K562 (cell line): Measurements from ENCODE around the gene NUMB. TPM values are rescaled to one million over a fixed set of nuclear protein-coding genes. Genes with fewer than 3 reads are reported as not detected.

Experiments used
- ATAC-seq: fragments of 200-7000 bp; cut with Tn5 transposase; 3 replicates; pipeline ENCODE4 v1.9.1; 2020; ENCODE audit warnings: moderate library complexity
- BruUV-seq: library from RNA; stranded (reverse); fragments of 400-500 nt; replicated peaks from 2 replicates; lab custom pipeline; 2021; lab: Mats Ljungman, UMichigan
- CTCF ChIA-PET: fragments of 300-600 bp; formaldehyde crosslinking; extraction: SDS; loops from one replicate; lab custom pipeline; 2021; ENCODE audit warnings: low intra/inter-chr PET ratio; lab: Yijun Ruan, JAX
- POLR2A ChIA-PET: fragments of 300-600, 350-650 bp; sonication (Branson Sonifier 250); formaldehyde crosslinking; extraction: SDS; loops from one replicate; lab custom pipeline; 2021; ENCODE audit warnings: antibody characterized with exemption, inconsistent platforms; lab: Yijun Ruan, JAX
- DNase-seq, 4 experiments: peaks; one replicate each; pipeline versions ENCODE4 v3.0.0 to v3.0.0-alpha.2; 2011 to 2018; ENCODE audit warnings: low spot score in 3 of 4, mixed read lengths in 3 of 4; ENCODE audit errors: extremely low read depth in 1 of 4
- FAIRE-seq: peaks from 2 replicates; lab custom pipeline; 2011; peaks lifted over from hg19 to GRCh38; lab: Jason Lieb, UNC
- H2AFZ ChIP-seq: 2 replicates; pipeline ENCODE4 v1.6.0; 2011; ENCODE audit warnings: low read depth, low read length, control low read depth, inconsistent platforms
- H3K27ac ChIP-seq: fragments of 200-600 bp; 3 replicates; pipeline ENCODE4 v1.8.0; 2011; ENCODE audit warnings: low read depth, mild to moderate bottlenecking, control low read depth, inconsistent platforms, low read length, moderate library complexity, mixed read lengths; ENCODE audit errors: extremely low read depth
- H3K27me3 ChIP-seq, 2 experiments: fragments of 300-600 bp in 1 of 2; 2 replicates in 1 of 2; 3 replicates in 1 of 2; pipeline versions ENCODE4 v1.6.0 to v1.8.0; 2011; ENCODE audit warnings: inconsistent platforms in 2 of 2, low read length in 2 of 2, mild to moderate bottlenecking in 1 of 2, mixed read lengths in 1 of 2, moderate library complexity in 1 of 2; ENCODE audit not compliant: control insufficient read depth in 2 of 2, insufficient read depth in 2 of 2
- H3K36me3 ChIP-seq: fragments of 300-600 bp; 3 replicates; pipeline ENCODE4 v1.8.0; 2011; ENCODE audit warnings: mild to moderate bottlenecking, low read length, inconsistent platforms; ENCODE audit not compliant: control insufficient read depth, insufficient read depth
- H3K4me1 ChIP-seq, 2 experiments: fragments of 200-600 bp in 1 of 2; replicated peaks in 1 of 2; 2 replicates in 1 of 2; 3 replicates in 1 of 2; pipeline versions ENCODE4 v1.5.1 to v1.8.0; 2011; ENCODE audit warnings: inconsistent platforms in 2 of 2, low read length in 2 of 2, mild to moderate bottlenecking in 1 of 2, mixed read lengths in 1 of 2, moderate library complexity in 1 of 2; ENCODE audit not compliant: control insufficient read depth in 2 of 2, insufficient read depth in 2 of 2
- H3K4me2 ChIP-seq: 2 replicates; pipeline ENCODE4 v1.6.1; 2011; ENCODE audit warnings: low read length, control low read depth, inconsistent platforms, mixed read lengths; ENCODE audit not compliant: insufficient read depth
- H3K4me3 ChIP-seq: fragments of 200-600 bp; sonication (generic), shearing (Covaris generic); 2 replicates; pipeline ENCODE4 v1.5.1; 2016; ENCODE audit warnings: control low read depth, inconsistent platforms
- H3K79me2 ChIP-seq: fragments of 200-600 bp; 3 replicates; pipeline ENCODE4 v1.8.0; 2011; ENCODE audit warnings: low read length, inconsistent platforms; ENCODE audit not compliant: control insufficient read depth, insufficient read depth
- H3K9ac ChIP-seq, 2 experiments: 2 replicates each; pipeline versions ENCODE4 v1.6.0 to v1.6.1; 2011; ENCODE audit warnings: low read depth in 2 of 2, low read length in 2 of 2, control low read depth in 1 of 2, inconsistent platforms in 1 of 2, mild to moderate bottlenecking in 1 of 2, mixed read lengths in 1 of 2; ENCODE audit not compliant: insufficient read depth in 1 of 2
- H3K9me1 ChIP-seq: one replicate; pipeline ENCODE4 v1.6.0; 2011; ENCODE audit warnings: inconsistent platforms, mild to moderate bottlenecking, low read length, moderate library complexity; ENCODE audit not compliant: control insufficient read depth, insufficient read depth
- H3K9me3 ChIP-seq: replicated peaks from 2 replicates; pipeline ENCODE4 v1.5.1; 2011; ENCODE audit warnings: low read depth, low read length, inconsistent platforms; ENCODE audit not compliant: control insufficient read depth, insufficient read depth
- H4K20me1 ChIP-seq: replicated peaks from 2 replicates; pipeline ENCODE4 v1.6.1; 2011; ENCODE audit warnings: low read length, inconsistent platforms, mixed read lengths; ENCODE audit not compliant: control insufficient read depth, insufficient read depth
- ARID1B ChIP-seq: fragments of 450-650 bp; IDR thresholded peaks from 2 replicates; pipeline ENCODE4 v1.6.1; 2016; ENCODE audit warnings: antibody characterized with exemption, mild to moderate bottlenecking, inconsistent platforms
- DPF2 ChIP-seq: fragments of 450-650 bp; IDR thresholded peaks from 2 replicates; pipeline ENCODE4 v1.6.1; 2016
- FOSL1 ChIP-seq: fragments of 200-800 bp; sonication (Bioruptor generic); conservative IDR thresholded peaks from 2 replicates; pipeline ENCODE4 v1.6.1; 2016; ENCODE audit warnings: missing genetic modification characterization, missing compliant biosample characterization
- GATAD2A ChIP-seq: fragments of 450-650 bp; IDR thresholded peaks from 2 replicates; pipeline ENCODE4 v1.6.1; 2017
- NFIC ChIP-seq: fragments of 450-650 bp; IDR thresholded peaks from 2 replicates; pipeline ENCODE4 v1.6.1; 2017; ENCODE audit warnings: mild to moderate bottlenecking, inconsistent platforms
- SPI1 ChIP-seq: IDR thresholded peaks from 2 replicates; pipeline ENCODE4 v1.6.1; 2011; ENCODE audit warnings: low read depth, low read length, control low read depth, borderline replicate concordance
- ZNF57 ChIP-seq: fragments of 450-650 bp; formaldehyde crosslinking; IDR thresholded peaks from 2 replicates; pipeline ENCODE4 v1.4.0; 2020; ENCODE audit warnings: mild to moderate bottlenecking, moderate library complexity
- ZNF609 ChIP-seq: sonication (generic); formaldehyde crosslinking; IDR thresholded peaks from 2 replicates; pipeline ENCODE4 v1.8.1; 2023; ENCODE audit warnings: missing genetic modification reagents, mild to moderate bottlenecking, borderline replicate concordance
- WGBS: fragments of 100-300 bp; shearing (Covaris generic); methylation state at CpG from one replicate; pipeline ENCODE4 v1.1.6; 2016; ENCODE audit warnings: low coverage, mixed read lengths; ENCODE audit not compliant: insufficient coverage; ENCODE audit errors: missing lambda C conversion rate; 5-methylcytosine and 5-hydroxymethylcytosine counted together
- in situ Hi-C: fragments of 300-500 bp; cut with MboI; formaldehyde crosslinking; loops from 4 replicates; pipeline ENCODE4 v1.15.0; 2018; ENCODE audit warnings: inconsistent platforms, mixed read lengths
- intact Hi-C: fragments of 100-400 bp; cut with micrococcal nuclease; formaldehyde crosslinking; loops from 2 replicates; pipeline ENCODE4 v1.14.2; 2022
- polyA plus RNA-seq, 8 experiments: library from polyadenylated mRNA; depleted of rRNA in 4 of 8; stranded (reverse) in 5 of 8; unstranded in 3 of 8; fragments of >200 nt; fragmentation: Nextera tagmentation in 2 of 8; fragmentation: Illumina TruSeq in 1 of 8; extraction: Ambion mirVana in 2 of 8; extraction: Trizol in 1 of 8; gene quantifications; 2 replicates each; pipeline versions ENCODE4 v1.2.1 to v1.2.3, GENCODE V29; 2011 to 2014; ENCODE audit warnings: inconsistent platforms in 1 of 8, missing spikeins in 1 of 8
- total RNA-seq, 7 experiments: library from RNA; depleted of rRNA in 6 of 7; stranded (reverse); fragments of >200 nt in 6 of 7; fragmentation: Illumina TruSeq in 2 of 7; extraction: Trizol in 2 of 7; gene quantifications; 2 replicates each; pipeline versions ENCODE4 v1.2.1 to v1.2.3, GENCODE V29; 2011 to 2021; ENCODE audit warnings: low replicate concordance in 1 of 7

Gene NUMB
- total and polyA plus RNA-seq, 9 of the 15 experiments (the other 6 are each of a cell fraction or from before 2014, with no cell fraction given) = 13.5 to 54.0 (median 32.3) TPM

DNA sequence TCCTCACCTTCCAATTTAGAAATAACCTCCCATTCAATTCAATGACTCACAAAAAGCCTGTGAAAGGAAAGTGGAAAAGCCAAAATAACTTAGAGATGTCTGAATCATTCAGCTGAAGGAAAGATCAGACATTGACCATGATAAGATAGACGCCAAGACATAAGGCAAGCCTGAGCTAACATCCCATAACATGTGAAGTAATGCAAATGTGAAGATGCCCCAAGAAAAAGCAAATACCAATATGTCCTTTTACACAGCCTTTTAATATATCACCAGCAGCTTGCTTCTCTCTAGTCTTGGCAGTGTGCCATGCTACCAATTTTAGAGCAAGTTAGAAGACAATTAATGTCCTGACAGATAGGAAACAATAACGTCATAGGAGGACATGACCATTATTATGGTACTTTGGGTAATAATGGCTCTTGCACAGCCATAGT is 2.4 kb upstream of the NUMB start:
- WGBS = 0% methylated on average over 2 of the region's 2 CpGs
- H3K4me2 ChIP-seq = peak overlapping the region; percentile 68
- DNase-seq (peak in 1 of 4 experiments; percentile 46), FAIRE-seq (no peak), ATAC-seq (no peak)
- intact Hi-C loops = loop anchor here (10.0 kb wide), 1 partner anchor 536 kb away; the partner anchor contains the start of gene DCAF4
- H3K4me3 ChIP-seq = no peak overlapping the region
- H3K36me3 ChIP-seq = no peaks in the 10 kb centered on the region
- H3K27me3 ChIP-seq = no peaks in the 10 kb centered on the region
- POLR2A ChIA-PET = interaction anchor here (0.6 to 1.0 kb wide), 2 partner anchors 165 to 201 kb away, joined by 3 to 4 read pairs; no protein-coding TSS in a partner anchor
- no TSS peak for BruUV-seq
- in situ Hi-C loops = loop anchor here (25.0 kb wide), 2 partner anchors 423 to 948 kb away; partner anchors contain the start of gene ZFYVE1
- TF ChIP-seq GATAD2A (peak; percentile 45; the same call in 1 of the 2 replicates), SPI1 (no peak), ZNF57 (no peak), DPF2 (peak; percentile 42; the same call in 1 of the 2 replicates), ZNF609 (CRISPR knock-in tag) (no peak), NFIC (peak; percentile 93), ARID1B (0 out of 2 replicates have a peak, but pooled peaks have one; percentile 21), FOSL1 (tag) (0 out of 2 replicates have a peak, but pooled peaks have one; percentile 18)
- peaks cover 26 to 44% of the 10 kb centered on the region in 2 experiments for H3K4me1 ChIP-seq
- peak overlapping the region; percentile 44; the same call in 2 of the 3 replicates for H3K27ac ChIP-seq
- CTCF ChIA-PET = no interaction called here
- H2AFZ ChIP-seq = peak overlapping the region; percentile 96
- H3K79me2 ChIP-seq = peaks cover 27% of the 10 kb centered on the region
- no peaks in the 10 kb centered on the region for H3K9me3 ChIP-seq
- H4K20me1 ChIP-seq = no peaks in the 10 kb centered on the region
- H3K9me1 ChIP-seq = no peaks in the 10 kb centered on the region
- H3K9ac ChIP-seq = peak overlapping the region in 1 of 2 experiments; percentile 27; a peak in 1 of 4 replicates
